Measurements from ENCODE around the gene CYP21A2. TPM values are rescaled to one million over a fixed set of nuclear protein-coding genes. Genes with fewer than 3 reads are reported as not detected.

CYP21A2 gene
- total and polyA plus RNA-seq, 4 donors: 1.7 to 29.7 (median 18.3) TPM

DNA sequence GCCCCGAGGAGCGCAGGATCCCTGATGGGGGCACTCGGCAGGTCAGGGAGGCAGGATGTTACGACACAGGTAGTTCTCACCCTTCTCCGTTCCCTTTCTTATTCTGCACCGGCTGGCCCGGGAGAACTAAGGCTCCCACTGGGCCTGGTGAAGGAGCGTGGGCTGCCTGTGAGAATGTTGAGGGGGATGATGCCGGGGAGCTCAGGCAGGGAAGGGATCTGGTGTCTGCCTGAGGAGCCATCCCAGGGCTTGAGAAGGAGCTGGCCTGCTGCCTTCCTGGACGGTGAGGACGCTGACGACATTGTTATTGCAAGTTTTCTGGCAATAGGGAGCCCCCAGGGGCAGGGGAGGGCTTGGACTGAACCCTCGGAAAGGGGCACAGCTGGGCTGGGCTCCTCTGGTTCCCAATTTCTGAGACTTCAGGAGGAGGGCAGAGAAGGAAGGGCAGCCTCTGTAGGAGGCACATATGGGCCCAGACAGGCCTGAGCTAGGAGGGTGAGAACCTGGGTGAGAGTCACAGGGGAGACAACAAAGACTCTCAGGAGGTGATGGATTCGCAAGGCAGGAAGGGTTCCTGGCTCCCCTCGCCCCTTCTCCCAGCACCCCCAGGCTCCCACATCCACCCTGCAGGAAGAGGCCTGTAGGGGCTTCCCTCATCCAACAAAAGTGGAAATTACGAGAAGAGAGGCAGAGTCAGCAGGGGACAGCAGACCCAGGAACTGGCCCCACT is 32.8 kb downstream of the CYP21A2 start:
- H3K9ac ChIP-seq (ENCODE audit: low read depth in 1 of 2, low read length in 2 of 2): no peak overlapping the region
- H3K27me3 ChIP-seq (ENCODE audit: control insufficient read depth in 4 of 4, insufficient read depth in 4 of 4, low read length in 3 of 4): no peaks in the 10 kb centered on the region
- no peak for DNase-seq (ENCODE audit: low spot score)
- no peaks in the 10 kb centered on the region for H3K9me3 ChIP-seq (ENCODE audit: control insufficient read depth in 4 of 4, low read length in 3 of 4)
- H3K36me3 ChIP-seq (ENCODE audit: control insufficient read depth in 4 of 4, insufficient read depth in 3 of 4, low read depth in 1 of 4, low read length in 3 of 4): no peaks in the 10 kb centered on the region
- no peak overlapping the region for H3K4me3 ChIP-seq (ENCODE audit: low read depth in 1 of 3, low read length in 3 of 3)
- TF ChIP-seq ATF3 (IDR thresholded peaks at IDR 0.05) (no peak), SP1 (IDR thresholded peaks at IDR 0.05) (no peak), MAX (IDR thresholded peaks at IDR 0.05) (no peak), RXRA (IDR thresholded peaks at IDR 0.05) (no peak), ZBTB33 (IDR thresholded peaks at IDR 0.05) (no peak), EGR1 (IDR thresholded peaks at IDR 0.05; ENCODE audit: low read depth in 2 of 2) (no peak), GABPA (IDR thresholded peaks at IDR 0.05 in 1 of 2, conservative IDR thresholded peaks at IDR 0.05 in 1 of 2) (no peak), NR2F2 (IDR thresholded peaks at IDR 0.05) (no peak), FOXA1 (IDR thresholded peaks at IDR 0.05) (no peak), FOXA2 (IDR thresholded peaks at IDR 0.05) (no peak), JUND (IDR thresholded peaks at IDR 0.05) (no peak), YY1 (IDR thresholded peaks at IDR 0.05) (no peak), HNF4A (conservative IDR thresholded peaks at IDR 0.05) (no peak), HNF4G (IDR thresholded peaks at IDR 0.05) (no peak)
- TF ChIP-seq, protein P1, sequence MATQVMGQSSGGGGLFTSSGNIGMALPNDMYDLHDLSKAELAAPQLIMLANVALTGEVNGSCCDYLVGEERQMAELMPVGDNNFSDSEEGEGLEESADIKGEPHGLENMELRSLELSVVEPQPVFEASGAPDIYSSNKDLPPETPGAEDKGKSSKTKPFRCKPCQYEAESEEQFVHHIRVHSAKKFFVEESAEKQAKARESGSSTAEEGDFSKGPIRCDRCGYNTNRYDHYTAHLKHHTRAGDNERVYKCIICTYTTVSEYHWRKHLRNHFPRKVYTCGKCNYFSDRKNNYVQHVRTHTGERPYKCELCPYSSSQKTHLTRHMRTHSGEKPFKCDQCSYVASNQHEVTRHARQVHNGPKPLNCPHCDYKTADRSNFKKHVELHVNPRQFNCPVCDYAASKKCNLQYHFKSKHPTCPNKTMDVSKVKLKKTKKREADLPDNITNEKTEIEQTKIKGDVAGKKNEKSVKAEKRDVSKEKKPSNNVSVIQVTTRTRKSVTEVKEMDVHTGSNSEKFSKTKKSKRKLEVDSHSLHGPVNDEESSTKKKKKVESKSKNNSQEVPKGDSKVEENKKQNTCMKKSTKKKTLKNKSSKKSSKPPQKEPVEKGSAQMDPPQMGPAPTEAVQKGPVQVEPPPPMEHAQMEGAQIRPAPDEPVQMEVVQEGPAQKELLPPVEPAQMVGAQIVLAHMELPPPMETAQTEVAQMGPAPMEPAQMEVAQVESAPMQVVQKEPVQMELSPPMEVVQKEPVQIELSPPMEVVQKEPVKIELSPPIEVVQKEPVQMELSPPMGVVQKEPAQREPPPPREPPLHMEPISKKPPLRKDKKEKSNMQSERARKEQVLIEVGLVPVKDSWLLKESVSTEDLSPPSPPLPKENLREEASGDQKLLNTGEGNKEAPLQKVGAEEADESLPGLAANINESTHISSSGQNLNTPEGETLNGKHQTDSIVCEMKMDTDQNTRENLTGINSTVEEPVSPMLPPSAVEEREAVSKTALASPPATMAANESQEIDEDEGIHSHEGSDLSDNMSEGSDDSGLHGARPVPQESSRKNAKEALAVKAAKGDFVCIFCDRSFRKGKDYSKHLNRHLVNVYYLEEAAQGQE (IDR thresholded peaks at IDR 0.05): no peak
- no peaks in the 10 kb centered on the region for H3K4me1 ChIP-seq (ENCODE audit: control insufficient read depth in 4 of 4, insufficient read depth in 4 of 4, low read length in 3 of 4)
- no peak overlapping the region for H3K27ac ChIP-seq (ENCODE audit: low read depth in 1 of 2, low read length in 2 of 2)
- 84% methylated on average over 16 of the region's 16 CpGs for WGBS

DNA sequence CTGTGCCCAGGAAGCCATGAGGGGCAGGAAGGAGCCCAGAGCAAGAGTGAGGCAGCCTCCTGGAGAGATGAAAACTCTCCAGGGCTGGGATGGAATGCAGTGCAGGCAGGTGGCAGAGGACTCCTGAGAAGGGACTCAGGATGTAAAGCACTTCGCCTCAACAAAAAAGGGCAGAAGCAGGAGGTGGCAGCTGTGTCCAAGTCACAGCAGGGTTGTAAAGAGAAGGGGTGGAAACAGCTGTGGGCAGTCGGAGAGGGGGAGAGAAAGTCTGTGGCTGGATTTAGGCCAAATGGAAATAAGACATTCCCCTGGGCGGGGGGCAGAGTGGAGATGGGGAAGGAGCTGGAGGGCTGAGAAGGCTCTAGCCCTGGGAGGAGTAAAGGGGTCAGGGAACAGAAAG is 34.9 kb downstream of the CYP21A2 start:
- no peak overlapping the region for H3K9ac ChIP-seq (ENCODE audit: low read depth in 1 of 2, low read length in 2 of 2)
- H3K27ac ChIP-seq (ENCODE audit: low read depth in 1 of 2, low read length in 2 of 2): no peak overlapping the region
- no peaks in the 10 kb centered on the region for H3K27me3 ChIP-seq (ENCODE audit: control insufficient read depth in 4 of 4, insufficient read depth in 4 of 4, low read length in 3 of 4)
- H3K4me1 ChIP-seq (ENCODE audit: control insufficient read depth in 4 of 4, insufficient read depth in 4 of 4, low read length in 3 of 4): no peaks in the 10 kb centered on the region
- DNase-seq (ENCODE audit: low spot score): no peak
- H3K4me3 ChIP-seq (ENCODE audit: low read depth in 1 of 3, low read length in 3 of 3): no peak overlapping the region
- no peaks in the 10 kb centered on the region for H3K36me3 ChIP-seq (ENCODE audit: control insufficient read depth in 4 of 4, insufficient read depth in 3 of 4, low read depth in 1 of 4, low read length in 3 of 4)
- H3K9me3 ChIP-seq (ENCODE audit: control insufficient read depth in 4 of 4, low read length in 3 of 4): no peaks in the 10 kb centered on the region
- WGBS: 88% methylated on average over 3 of the region's 3 CpGs
- TF ChIP-seq, protein P2, sequence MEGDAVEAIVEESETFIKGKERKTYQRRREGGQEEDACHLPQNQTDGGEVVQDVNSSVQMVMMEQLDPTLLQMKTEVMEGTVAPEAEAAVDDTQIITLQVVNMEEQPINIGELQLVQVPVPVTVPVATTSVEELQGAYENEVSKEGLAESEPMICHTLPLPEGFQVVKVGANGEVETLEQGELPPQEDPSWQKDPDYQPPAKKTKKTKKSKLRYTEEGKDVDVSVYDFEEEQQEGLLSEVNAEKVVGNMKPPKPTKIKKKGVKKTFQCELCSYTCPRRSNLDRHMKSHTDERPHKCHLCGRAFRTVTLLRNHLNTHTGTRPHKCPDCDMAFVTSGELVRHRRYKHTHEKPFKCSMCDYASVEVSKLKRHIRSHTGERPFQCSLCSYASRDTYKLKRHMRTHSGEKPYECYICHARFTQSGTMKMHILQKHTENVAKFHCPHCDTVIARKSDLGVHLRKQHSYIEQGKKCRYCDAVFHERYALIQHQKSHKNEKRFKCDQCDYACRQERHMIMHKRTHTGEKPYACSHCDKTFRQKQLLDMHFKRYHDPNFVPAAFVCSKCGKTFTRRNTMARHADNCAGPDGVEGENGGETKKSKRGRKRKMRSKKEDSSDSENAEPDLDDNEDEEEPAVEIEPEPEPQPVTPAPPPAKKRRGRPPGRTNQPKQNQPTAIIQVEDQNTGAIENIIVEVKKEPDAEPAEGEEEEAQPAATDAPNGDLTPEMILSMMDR (IDR thresholded peaks at IDR 0.05; ENCODE audit: low read depth, low read length, missing input control): no peak
- TF ChIP-seq EGR1 (IDR thresholded peaks at IDR 0.05; ENCODE audit: low read depth in 2 of 2) (no peak), SP1 (IDR thresholded peaks at IDR 0.05) (no peak), RAD21 (IDR thresholded peaks at IDR 0.05) (no peak)

All from liver (tissue), 9 donors.